Adrenal gland (tissue), 5 donors: ENCODE results near the gene THSD4.

Experiments
- POLR2A ChIP-seq, 2 donors: fragments of 450-650 bp; IDR thresholded peaks; one replicate each; pipeline ENCODE4 v1.6.1; 2017; ENCODE audit warnings: antibody characterized with exemption in 2 of 2, mild to moderate bottlenecking in 2 of 2, moderate library complexity in 1 of 2
- TF ChIP-seq, protein P1 (sequence below), 6 experiments: fragments of 450-650 bp in 4 of 6; fragments of 200-600 bp in 2 of 6; sonication (generic) in 1 of 6; IDR thresholded peaks; 1 replicate in 5 of 6; 2 replicates in 1 of 6; pipeline versions ENCODE4 v1.5.1 to v1.8.0; 2016 to 2021; ENCODE audit warnings: antibody characterized with exemption in 6 of 6, mild to moderate bottlenecking in 2 of 6, moderate library complexity in 1 of 6
- donor health status: DM: no; HTN: no; CAD: no.

DNA sequence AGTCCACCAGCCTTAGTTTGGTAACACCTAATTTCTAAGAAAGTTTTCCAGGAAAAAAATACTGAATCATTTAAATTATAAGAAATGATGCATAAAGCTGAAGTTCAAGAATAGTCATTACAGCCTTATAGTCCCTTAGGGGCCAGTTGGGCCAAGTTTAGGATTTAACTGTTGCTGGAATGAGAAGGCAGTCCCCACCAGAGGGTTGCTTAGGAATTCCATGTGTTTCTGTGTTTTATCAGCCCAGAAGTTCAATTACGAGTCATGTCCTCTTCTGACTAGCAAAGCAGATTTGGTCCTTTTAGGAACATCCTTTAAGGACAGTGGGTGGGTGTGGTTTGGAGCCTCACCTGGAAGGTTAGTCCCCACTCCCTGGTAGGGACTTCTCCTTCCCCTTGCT lies 638.1 kb downstream of the THSD4 start:
- TF ChIP-seq, protein P1, sequence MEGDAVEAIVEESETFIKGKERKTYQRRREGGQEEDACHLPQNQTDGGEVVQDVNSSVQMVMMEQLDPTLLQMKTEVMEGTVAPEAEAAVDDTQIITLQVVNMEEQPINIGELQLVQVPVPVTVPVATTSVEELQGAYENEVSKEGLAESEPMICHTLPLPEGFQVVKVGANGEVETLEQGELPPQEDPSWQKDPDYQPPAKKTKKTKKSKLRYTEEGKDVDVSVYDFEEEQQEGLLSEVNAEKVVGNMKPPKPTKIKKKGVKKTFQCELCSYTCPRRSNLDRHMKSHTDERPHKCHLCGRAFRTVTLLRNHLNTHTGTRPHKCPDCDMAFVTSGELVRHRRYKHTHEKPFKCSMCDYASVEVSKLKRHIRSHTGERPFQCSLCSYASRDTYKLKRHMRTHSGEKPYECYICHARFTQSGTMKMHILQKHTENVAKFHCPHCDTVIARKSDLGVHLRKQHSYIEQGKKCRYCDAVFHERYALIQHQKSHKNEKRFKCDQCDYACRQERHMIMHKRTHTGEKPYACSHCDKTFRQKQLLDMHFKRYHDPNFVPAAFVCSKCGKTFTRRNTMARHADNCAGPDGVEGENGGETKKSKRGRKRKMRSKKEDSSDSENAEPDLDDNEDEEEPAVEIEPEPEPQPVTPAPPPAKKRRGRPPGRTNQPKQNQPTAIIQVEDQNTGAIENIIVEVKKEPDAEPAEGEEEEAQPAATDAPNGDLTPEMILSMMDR (IDR thresholded peaks at IDR 0.05) = no peak
- no peak for TF ChIP-seq POLR2A (IDR thresholded peaks at IDR 0.05)
